ENCODE measurements around the gene ARMC9.

The ARMC9 gene

DNA sequence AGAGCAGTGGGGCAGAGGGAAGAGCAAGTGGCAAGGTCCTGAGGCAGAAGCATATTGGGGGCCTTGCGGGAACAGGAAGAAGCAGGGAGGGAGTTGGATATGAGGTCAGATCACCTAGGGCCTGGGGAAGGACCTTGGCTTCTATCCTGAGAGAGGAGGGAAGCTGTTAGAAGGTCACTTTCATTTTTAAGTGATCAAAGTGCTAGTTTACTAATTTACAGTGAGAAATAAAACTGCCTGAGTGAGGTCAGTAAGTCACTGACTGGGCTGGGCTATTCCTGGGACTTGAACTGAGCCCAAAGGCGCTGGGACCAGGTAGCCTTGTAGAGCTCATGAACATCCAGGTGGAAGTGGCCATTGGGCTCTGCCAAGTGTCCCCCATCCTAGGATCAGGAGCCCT, 120.5 kb downstream of the ARMC9 start:
- no peak for DNase-seq
- in situ Hi-C loops (cut with HindIII; ENCODE audit: low pct_ligation_motif_present, low pct_unique_long_range_greater_than_20kb, low sequenced_read_pairs), result no loop called here

GRCh38 chr2:231319867-231320266, 121.4 kb downstream of the ARMC9 start:
- in situ Hi-C loops (cut with HindIII; ENCODE audit: low pct_ligation_motif_present, low pct_unique_long_range_greater_than_20kb, low sequenced_read_pairs), result loop anchor here (10.0 kb wide), 1 partner anchor 95 kb away; no protein-coding TSS in a partner anchor
- DNase-seq, result no peak

DNA sequence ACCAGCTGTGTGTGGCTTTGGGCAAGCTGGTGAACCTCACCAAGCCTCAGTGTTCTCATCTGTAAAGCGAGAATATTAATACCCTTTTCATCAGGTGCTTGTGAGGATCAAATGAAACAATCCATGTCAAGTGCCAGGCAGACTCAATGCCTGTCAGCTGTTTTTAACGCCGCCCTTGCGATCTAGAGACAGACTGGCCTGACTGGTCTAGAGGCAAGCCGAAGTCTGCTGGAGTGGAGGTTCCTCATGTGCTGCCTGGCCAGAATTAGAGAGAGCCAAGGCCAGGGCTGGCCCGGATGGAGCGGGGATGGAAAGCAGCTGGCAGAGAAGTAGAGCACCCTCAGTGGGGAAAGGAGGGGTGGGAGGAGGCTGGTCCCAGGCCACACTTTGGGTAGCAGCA, 122.6 kb downstream of the ARMC9 start:
- in situ Hi-C loops (cut with HindIII; ENCODE audit: low pct_ligation_motif_present, low pct_unique_long_range_greater_than_20kb, low sequenced_read_pairs), result loop anchor here (10.0 kb wide), 1 partner anchor 94 kb away; no protein-coding TSS in a partner anchor
- no peak for DNase-seq

DNA sequence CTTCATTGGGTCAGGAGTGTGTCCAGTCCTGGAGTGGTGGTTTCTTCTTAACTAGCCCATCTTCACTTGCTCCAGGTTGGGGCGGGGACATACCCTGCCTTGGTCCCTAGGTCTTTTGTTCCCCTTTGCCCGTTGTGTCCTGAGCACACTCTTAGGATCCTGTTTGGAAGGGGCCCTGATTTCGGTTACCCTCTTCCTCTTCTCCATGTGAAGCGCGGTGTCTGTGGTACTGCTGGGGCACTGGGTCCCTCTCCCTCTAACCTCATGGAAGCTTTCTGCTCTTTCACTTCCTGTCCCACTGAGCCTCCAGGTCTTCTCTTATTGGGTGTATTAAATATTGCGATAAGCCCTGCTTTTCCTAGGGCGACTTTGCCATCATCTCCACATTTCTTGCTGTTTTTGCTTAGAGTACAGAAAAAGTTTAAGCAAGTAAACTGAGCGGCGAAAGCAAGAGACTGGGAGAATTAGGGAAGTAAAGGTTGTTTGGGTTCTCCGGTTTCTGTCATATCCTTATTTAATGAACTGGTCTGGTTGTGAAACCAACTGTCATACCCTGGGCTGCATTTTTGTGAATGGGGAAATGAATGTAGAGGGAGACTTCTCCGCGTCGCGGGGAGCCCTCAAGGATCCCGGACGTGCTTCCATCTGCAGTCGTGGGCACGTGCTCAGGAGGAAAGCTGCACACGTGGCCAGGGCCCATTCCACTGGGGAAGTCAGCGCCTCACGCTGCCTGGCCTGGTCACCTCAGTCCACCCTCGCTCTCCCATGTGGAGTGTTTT, 123.3 kb downstream of the ARMC9 start:
- in situ Hi-C loops (cut with HindIII; ENCODE audit: low pct_ligation_motif_present, low pct_unique_long_range_greater_than_20kb, low sequenced_read_pairs), result loop anchor here (10.0 kb wide), 1 partner anchor 93 kb away; no protein-coding TSS in a partner anchor
- DNase-seq, result no peak

DNA sequence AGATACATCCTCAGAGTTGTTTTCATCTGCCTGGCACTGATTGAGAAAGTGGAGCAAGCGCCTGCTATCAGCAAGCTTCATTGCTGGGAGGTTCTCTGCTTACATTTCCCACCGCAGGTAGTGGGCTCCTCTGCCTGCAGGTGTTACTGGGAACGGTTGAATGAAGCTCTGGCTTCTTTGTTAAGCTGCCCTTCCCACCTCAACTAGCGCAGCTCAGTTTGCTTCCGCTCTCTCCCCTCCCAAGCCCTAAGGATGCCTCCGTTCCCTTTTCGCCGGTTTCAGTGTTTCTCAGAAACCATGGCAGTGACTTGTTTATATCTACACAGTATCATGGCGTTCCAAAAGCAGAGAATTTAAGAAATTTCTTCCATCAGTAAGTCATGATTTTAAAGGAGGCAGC, 124.9 kb downstream of the ARMC9 start:
- DNase-seq, result no peak
- in situ Hi-C loops (cut with HindIII; ENCODE audit: low pct_ligation_motif_present, low pct_unique_long_range_greater_than_20kb, low sequenced_read_pairs), result loop anchor here (10.0 kb wide), 1 partner anchor 91 kb away; no protein-coding TSS in a partner anchor

DNA sequence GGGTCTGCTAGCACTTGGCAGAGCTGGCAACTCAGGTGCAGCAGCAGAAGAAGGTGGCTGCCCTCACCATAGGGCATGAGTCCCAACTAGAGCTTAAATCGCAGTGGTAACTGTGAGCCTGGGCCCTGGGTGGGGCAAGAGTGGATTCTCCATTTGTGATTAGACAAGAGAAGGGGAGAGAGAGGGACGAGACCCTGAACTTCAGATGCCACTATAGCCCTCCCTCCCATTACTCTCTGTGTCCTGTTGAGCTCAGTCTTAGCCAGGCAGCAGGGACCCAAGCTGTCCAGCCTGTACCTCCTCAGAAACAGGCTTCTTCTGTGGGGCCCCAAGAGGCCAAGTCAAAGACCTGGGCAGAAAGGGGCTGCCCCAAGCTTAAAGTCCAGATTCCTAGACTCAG, 127.4 kb downstream of the ARMC9 start:
- in situ Hi-C loops (cut with HindIII; ENCODE audit: low pct_ligation_motif_present, low pct_unique_long_range_greater_than_20kb, low sequenced_read_pairs), result loop anchor here (10.0 kb wide), 1 partner anchor 89 kb away; no protein-coding TSS in a partner anchor
- no peak for DNase-seq

DNA sequence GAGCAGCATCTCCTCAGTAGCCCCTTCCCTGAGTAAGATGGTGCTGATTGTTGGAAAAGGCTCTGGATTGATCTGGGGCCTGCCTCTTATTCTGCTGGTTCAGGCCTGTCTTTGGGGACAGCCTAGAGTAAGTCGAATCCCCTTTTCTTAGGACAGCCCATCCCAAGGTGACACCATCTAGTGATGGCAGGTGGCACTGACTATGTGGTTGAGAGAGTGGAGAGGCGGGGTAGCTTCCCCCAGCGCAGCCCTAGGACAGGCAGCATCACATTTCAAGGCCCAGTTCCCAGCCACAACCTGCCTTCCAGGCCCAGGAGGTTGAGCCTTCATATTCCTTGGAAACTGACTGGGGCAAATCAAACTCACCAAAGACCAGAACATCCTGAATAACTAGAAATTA, 128.0 kb downstream of the ARMC9 start:
- in situ Hi-C loops (cut with HindIII; ENCODE audit: low pct_ligation_motif_present, low pct_unique_long_range_greater_than_20kb, low sequenced_read_pairs), result loop anchor here (10.0 kb wide), 1 partner anchor 88 kb away; no protein-coding TSS in a partner anchor

GRCh38 chr2:231330311-231330710, 131.9 kb downstream of the ARMC9 start:
- in situ Hi-C loops (cut with HindIII; ENCODE audit: low pct_ligation_motif_present, low pct_unique_long_range_greater_than_20kb, low sequenced_read_pairs), result no loop called here
- no peak for DNase-seq

More for the DNA sequence above, 128.0 kb downstream of the ARMC9 start:
- no peak for DNase-seq

DNA sequence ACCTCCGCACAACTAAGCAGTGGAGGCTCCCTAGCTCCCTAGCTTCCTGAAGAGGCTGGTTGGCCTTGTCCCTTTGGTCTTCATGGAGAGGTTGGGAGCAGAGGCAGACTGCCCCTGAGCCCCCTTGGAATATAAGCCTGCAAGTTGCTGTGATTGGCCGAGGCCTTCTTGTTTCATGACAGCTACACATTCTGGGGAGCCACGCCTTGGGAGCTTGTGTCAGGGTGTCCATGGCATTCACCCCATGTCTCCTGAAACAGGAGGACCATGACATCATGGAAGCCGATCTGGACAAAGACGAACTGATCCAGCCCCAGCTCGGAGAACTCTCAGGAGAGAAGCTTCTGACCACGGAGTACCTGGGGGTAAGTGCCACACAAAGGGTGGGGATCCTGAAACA, 133.1 kb downstream of the ARMC9 start:
- in situ Hi-C loops (cut with HindIII; ENCODE audit: low pct_ligation_motif_present, low pct_unique_long_range_greater_than_20kb, low sequenced_read_pairs), result no loop called here
- no peak for DNase-seq

- in situ Hi-C loops (cut with HindIII; ENCODE audit: low pct_ligation_motif_present, low pct_unique_long_range_greater_than_20kb, low sequenced_read_pairs), result no loop called here
- DNase-seq, result peak; percentile 30
Observed at GRCh38 chr2:231332388-231332787, 134.0 kb downstream of the ARMC9 start.

DNA sequence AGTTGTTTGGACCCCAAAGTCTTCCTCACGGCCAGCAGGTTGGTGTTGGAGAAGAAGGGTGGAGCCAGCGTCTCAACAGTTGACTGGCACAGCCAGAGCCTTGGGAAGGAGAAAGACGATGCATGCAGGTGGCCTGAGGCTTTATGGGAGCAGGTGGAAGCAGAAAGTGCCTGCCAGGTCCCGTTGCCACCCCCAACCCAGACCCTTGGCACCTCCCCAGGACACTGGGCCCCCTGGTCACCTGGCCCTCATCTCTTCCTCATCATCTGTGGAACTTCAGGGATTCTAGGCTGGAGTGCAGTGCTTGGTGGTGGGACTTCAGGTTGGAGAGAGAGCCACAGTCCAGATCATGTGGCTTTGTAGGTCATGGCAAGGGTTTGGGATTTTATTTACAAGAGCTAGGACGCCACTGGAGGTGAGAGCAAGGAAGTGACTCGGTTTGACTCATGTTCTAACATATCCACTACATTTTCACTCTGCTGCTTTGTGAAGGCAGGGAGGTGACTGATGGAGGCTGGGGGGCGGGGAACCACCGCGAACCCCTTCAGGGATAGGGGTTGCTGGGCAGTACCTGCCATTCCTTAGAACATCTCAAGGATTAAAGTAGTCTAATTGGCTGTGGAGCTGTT, 134.6 kb downstream of the ARMC9 start:
- no peak for DNase-seq
- in situ Hi-C loops (cut with HindIII; ENCODE audit: low pct_ligation_motif_present, low pct_unique_long_range_greater_than_20kb, low sequenced_read_pairs), result no loop called here

- peak; percentile 73 for DNase-seq
- in situ Hi-C loops (cut with HindIII; ENCODE audit: low pct_ligation_motif_present, low pct_unique_long_range_greater_than_20kb, low sequenced_read_pairs), result no loop called here
Observed at GRCh38 chr2:231334179-231334930, 135.9 kb downstream of the ARMC9 start.

DNA sequence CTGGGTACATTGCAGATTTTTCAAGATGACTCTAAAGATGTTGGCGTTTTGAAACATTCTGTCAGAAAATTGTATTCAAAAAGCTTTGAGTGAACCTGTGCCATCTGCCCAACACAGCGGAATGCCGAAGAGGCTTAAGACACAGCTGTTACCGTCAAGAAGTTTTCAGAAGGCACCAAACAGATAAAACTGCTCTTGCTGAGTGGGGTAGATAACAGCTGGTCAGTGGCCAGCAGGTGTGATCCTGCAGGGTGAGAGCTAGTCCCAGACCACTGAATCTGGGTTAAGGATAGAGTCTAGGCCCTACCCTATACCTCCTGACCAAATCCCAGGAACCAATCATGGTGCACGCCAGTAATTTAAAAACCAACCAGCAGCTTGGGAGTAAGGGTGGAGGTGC, 136.6 kb downstream of the ARMC9 start:
- no peak for DNase-seq
- in situ Hi-C loops (cut with HindIII; ENCODE audit: low pct_ligation_motif_present, low pct_unique_long_range_greater_than_20kb, low sequenced_read_pairs), result no loop called here

GRCh38 chr2:231335591-231335990, 137.2 kb downstream of the ARMC9 start:
- DNase-seq, result no peak
- in situ Hi-C loops (cut with HindIII; ENCODE audit: low pct_ligation_motif_present, low pct_unique_long_range_greater_than_20kb, low sequenced_read_pairs), result no loop called here

- DNase-seq, result no peak
- in situ Hi-C loops (cut with HindIII; ENCODE audit: low pct_ligation_motif_present, low pct_unique_long_range_greater_than_20kb, low sequenced_read_pairs), result no loop called here
Observed at GRCh38 chr2:231336236-231336635, 137.8 kb downstream of the ARMC9 start.

- DNase-seq, result no peak
- in situ Hi-C loops (cut with HindIII; ENCODE audit: low pct_ligation_motif_present, low pct_unique_long_range_greater_than_20kb, low sequenced_read_pairs), result no loop called here
Observed at GRCh38 chr2:231336700-231337099, 138.3 kb downstream of the ARMC9 start.

DNA sequence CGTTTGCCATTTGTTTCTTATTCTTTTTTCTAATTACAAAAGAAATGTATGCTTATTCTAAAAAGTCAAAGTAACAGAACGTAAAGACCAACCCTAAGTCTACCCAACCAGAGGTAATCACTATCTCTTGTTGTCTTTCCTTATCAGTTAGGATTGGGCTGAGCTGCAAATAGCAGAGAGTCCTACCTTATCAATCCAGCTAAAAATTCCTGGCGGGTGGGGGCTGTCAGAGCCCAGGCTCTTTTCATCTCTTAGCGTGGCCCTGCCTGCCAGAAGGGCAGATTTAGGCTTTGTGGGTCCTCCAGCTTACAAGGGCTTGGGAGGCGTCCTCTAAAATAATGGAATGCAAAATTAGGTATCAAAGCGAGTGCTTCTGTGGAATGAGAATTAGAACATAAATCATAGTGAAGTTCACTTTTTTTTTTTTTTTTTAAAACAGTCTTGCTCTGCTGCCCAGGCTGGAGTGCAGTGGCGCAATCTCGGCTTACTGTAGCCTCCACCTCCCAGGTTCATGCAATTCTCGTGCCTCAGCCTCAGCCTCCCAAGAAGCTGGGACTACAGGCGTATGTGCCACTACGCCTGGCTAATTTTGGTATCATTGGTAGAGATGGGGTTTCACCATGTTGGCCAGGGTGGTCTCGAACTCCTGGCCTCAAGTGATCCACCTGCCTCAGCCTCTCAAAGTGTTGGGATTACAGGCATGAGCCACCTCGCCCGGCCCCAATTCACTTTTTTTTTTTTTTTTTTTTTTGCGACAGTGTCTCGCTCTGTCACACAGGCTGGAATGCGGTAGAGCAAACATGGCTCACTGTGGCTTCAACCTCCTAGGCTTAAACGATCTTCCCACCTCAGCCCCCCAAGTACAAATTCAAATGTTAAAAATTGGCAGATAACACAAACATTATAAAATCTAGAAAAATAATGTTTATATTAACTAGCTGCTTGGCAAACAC, 139.7 kb downstream of the ARMC9 start:
- in situ Hi-C loops (cut with HindIII; ENCODE audit: low pct_ligation_motif_present, low pct_unique_long_range_greater_than_20kb, low sequenced_read_pairs), result no loop called here
- DNase-seq, result no peak

DNA sequence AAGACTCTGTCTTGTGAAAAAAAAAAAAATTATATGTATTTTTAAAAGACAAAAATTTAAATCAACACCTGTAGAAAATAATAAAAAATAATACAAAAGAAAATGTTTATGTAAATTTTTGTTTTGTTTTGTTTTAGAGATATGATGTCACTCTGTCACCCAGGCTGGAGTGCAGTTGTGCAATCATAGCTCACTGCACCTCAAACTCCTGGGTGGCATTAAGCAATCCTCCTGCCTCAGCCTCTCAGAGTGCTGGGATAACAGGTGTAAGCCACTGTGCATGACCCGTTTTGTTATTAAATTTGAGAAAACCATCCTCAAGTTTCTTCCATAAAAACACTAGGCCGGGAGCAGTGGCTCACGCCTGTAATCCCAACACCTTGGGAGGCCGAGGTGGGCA, 140.9 kb downstream of the ARMC9 start:
- DNase-seq, result no peak
- in situ Hi-C loops (cut with HindIII; ENCODE audit: low pct_ligation_motif_present, low pct_unique_long_range_greater_than_20kb, low sequenced_read_pairs), result no loop called here

Measured in ACHN (cell line).